Retina (tissue), 1 donor: ENCODE data around the gene NDEL1.
A peak's percentile ranks its signal among the peaks of the same experiment; 100 is the strongest.
"Not testable (repeated sequence)": the region's sequence is repeated elsewhere in the genome, so short reads cannot be mapped to it uniquely, and the experiment has no call there.

ENCODE experiments used
- DNase-seq: peaks from one replicate; pipeline ENCODE4 v3.0.0-alpha.2; 2016

Gene NDEL1, protein sequence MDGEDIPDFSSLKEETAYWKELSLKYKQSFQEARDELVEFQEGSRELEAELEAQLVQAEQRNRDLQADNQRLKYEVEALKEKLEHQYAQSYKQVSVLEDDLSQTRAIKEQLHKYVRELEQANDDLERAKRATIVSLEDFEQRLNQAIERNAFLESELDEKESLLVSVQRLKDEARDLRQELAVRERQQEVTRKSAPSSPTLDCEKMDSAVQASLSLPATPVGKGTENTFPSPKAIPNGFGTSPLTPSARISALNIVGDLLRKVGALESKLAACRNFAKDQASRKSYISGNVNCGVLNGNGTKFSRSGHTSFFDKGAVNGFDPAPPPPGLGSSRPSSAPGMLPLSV

GRCh38 chr17:8435245-8436168, at the start of gene NDEL1:
NDEL1 (plus strand) TSS chr17:8435884; CDS start chr17:8444272, 8,388 bp downstream.
- peak; percentile 91 for DNase-seq

GRCh38 chr17:8386841-8387240, 48.8 kb upstream of the NDEL1 start:
- no peak for DNase-seq

DNA sequence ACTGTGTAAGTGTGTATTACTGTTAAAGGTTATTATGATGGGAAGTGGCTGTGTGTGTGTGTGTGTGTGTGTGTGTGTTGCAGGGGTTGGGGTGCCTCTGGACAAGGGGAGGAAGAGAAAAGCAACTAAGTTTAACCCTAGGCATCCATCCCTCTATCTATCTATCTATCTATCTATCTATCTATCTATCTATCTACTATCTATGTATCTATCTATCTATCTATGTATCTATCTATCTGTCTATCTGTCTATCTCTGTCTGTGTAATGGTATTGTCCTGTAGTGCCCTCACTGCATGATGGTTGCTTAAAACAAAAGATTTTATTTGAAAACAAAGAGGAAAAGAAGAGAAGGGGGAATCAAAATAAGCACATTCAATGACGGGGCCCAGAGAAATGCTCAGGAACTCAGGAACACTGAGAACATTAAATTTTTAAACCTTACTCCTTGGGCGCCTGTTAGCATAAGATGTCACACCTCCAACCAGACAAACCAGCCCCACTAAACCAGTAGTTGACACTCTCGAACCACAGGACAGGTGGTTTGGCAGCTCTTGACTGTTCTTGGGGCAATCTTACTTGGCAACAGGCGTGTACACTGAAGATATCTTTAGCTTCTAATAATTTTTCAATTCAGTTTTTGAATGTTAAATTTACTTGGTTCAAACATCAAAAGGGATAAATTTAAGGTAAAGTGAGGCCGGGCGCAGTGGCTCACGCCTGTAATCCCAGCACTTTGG, 47.6 kb upstream of the NDEL1 start:
- no peak for DNase-seq

- DNase-seq, result no peak
Observed at GRCh38 chr17:8391711-8392110, 44.0 kb upstream of the NDEL1 start.

DNA sequence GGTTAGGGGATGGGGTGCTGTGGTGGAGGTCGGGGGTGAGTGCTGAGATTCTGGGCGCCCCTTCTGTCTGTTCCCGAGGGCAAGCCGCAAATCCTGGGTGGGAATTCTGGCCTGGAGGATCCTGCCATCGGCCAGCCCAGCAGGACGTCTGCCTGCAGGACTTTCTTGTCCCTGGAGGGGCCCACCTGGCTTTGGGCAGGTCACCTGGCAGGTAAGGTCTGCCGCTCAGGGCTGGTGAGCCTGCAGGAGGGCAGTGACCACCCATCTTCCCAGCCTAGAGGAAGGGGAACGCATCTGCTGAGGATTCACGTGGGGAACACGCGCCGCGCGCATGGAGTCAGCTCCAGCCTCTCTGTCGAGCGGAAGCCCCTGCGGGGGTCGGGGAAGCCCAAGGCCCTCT, 43.4 kb upstream of the NDEL1 start:
- DNase-seq, result no peak

- DNase-seq, result no peak
Observed at GRCh38 chr17:8392674-8393469, 42.8 kb upstream of the NDEL1 start.

GRCh38 chr17:8393470-8394231, 42.0 kb upstream of the NDEL1 start:
- DNase-seq, result no peak

DNA sequence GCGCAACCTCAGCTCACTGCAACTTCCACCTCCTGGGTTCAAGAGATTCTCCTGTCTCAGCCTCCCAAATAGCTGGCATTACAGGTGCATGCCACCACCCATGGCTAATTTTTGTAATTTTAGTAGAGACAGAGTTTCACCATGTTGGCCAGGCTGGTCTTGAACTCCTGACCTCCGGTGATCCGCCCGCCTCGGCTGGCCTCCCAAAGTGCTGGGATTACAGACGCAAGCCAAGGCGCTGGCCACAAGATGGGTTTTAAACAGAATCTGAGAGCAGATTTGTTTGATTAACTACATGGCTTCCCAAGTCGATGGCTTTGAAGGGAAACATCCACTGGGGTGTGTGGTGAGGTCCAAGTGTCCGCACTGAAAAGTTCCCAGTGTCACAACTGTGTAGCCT, 41.2 kb upstream of the NDEL1 start:
- not testable (repeated sequence) for DNase-seq

DNA sequence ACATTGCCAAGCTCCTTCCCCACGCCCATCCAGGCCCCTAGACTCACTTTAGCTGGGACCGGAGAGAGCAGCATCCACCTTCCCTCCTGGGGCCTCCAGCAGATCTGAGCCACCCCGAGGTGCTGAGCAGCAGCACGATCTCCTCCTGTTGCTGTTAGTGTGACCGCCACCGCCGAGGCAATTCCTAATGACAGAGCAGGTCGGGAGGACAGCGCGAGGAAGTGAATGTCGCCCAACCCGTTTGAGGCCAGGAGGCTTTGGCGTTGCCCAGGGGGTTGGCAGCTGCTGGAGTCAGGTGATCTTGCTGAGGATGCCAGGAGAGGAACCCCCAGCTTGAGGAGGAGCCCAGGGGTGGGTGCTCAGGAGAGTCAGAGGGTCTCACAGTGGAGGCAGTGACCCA, 38.0 kb upstream of the NDEL1 start, which contains the start of gene RNF222:
RNF222 (minus strand) TSS at position 192 of the 400 bp plus-strand sequence. CDS start 4,366 bp downstream, outside the sequence.
- DNase-seq, result no peak

DNA sequence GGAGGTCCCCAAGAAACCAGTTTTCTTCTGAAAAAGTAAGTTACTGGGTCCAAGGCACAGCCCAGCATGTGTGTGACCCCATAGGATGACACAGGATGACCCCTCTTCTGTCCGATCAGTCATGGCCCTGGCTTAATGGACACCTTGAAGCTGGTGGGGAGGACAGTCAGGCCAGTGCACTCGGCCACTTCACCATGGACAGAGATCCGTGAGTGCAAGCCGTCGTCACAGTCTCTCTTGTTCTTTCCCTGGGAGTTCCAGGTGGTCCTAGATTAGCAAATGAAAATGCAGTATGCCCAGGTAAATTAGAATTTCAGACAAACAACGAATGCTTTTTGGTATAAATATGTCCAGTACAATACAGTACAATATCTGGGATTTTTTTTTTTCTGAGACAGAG, 36.7 kb upstream of the NDEL1 start:
- no peak for DNase-seq

DNA sequence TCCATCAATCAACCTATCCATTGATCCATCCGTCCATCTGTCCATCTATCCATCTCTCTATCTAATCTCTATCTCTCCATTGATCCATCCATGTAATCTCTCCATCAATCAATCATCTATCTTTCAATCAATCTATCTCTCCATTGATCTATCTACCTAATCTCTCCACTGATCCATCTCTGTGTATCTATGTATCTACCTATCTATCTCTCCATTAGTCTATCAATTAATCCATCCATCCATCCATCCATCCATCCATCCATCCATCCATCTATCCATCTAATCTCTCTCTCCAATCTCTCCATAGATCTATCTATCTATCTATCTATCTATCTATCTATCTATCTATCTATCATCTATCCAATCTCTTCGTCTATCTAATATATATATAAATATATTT, 34.6 kb upstream of the NDEL1 start:
- DNase-seq, result no peak

GRCh38 chr17:8402921-8403536, 32.7 kb upstream of the NDEL1 start:
- no peak for DNase-seq

- no peak for DNase-seq
Observed at GRCh38 chr17:8405499-8406016, 30.1 kb upstream of the NDEL1 start.

- DNase-seq, result no peak
Observed at GRCh38 chr17:8406174-8406573, 29.5 kb upstream of the NDEL1 start.

DNA sequence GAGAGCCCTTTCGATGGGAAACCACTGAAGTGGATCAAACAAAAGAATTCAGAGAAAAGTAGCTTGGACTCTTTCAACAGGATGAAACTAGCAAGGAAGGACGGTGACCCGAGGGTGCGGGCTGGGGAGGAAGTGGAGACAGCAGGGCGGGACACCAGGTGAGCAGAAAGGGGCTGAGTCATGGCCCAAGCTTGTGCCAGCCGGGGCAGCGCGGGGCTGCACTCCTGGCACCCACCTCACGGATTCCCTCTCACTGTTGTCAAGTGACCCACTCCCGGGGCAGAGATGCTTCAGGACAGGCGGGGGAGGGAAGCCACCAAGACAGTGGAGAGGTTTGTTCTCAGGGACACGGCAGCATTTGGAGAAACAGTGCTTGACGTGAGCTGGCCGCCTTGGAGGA, 27.3 kb upstream of the NDEL1 start:
- DNase-seq, result no peak

- DNase-seq, result peak; percentile 87
Observed at GRCh38 chr17:8409966-8410882, 25.5 kb upstream of the NDEL1 start.

GRCh38 chr17:8410883-8411238, 24.8 kb upstream of the NDEL1 start:
- DNase-seq, result no peak

DNA sequence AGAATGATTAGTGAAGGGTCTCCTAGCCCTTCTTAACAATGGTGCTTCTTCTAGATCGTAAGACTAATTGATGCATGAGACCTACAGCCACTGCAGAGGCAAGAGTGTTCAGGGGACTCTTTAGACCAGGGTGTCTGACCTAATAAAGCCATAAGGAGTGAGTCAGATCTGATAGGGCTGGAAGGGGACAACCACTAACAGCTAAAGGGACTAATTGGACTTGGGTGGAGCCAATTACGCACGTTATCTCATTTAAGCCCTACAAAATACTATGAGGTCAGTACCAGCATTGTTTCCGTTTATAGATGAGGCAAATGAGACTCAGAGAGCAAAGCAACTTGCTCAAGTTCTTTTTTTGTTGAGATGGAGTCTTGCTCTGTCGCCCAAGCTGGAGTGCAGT, 23.6 kb upstream of the NDEL1 start:
- no peak for DNase-seq

DNA sequence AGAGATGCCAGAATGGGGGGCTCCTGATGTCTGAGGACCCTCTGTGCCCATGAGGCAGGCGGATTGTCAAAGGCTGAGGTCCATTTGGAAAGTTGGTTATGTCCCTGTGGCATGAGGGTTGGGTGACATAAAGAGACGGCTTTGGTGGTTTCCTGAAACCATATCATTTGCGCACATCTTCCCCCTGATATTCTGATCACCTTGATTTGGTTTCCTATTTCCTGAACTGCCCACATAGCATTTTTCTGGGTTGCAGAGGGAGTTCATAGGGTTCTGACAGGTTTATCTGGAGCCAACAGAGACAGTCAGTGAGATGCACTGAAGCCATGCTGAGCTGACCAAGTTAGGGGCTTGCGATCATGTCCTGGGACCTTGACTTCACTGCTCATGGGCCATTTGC, 22.4 kb upstream of the NDEL1 start:
- no peak for DNase-seq

DNA sequence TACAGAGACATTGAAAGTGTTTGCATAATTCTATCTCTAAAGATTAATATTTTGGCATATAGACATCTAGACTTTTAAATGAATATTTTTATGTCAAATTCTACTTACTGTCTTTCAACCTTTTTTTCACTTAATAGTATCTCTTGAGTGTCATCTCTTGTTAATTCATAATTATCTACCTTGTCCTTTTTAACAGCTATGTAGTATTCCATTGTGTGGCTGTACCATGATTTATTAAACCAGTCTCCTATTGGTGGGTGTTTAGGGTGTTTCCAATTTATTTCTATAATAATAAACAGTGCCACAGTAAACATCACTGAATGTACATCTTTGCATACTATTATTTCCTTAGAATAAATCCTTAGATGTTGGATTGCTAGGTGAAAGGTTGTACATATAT, 21.7 kb upstream of the NDEL1 start:
- no peak for DNase-seq
